Thoracic aorta (tissue), 2 donors: ENCODE data around the gene ACACA. TPM values are rescaled to one million over a fixed set of nuclear protein-coding genes. Genes with fewer than 3 reads are reported as not detected.

Source experiments
- ATAC-seq: fragments of 150-250 bp; one replicate; pipeline ENCODE4 v1.8.0; 2017; ENCODE audit warnings: low read depth; ENCODE audit not compliant: insufficient number of reproducible peaks, low FRiP score
- DNase-seq: peaks from one replicate; pipeline ENCODE4 v3.0.0-alpha.2; 2020; ENCODE audit warnings: low spot score
- H3K27ac ChIP-seq, 2 donors: fragments of 200-600 bp; sonication (generic); 1 replicate in 1 of 2; 2 replicates in 1 of 2; pipeline ENCODE4 v1.5.1; 2016; ENCODE audit warnings: mild to moderate bottlenecking in 2 of 2, moderate library complexity in 2 of 2
- H3K27me3 ChIP-seq: fragments of 200-600 bp; sonication (generic); replicated peaks from 2 replicates; pipeline ENCODE4 v1.6.0; 2016; ENCODE audit warnings: mild to moderate bottlenecking; ENCODE audit not compliant: insufficient read depth
- H3K36me3 ChIP-seq: fragments of 200-600 bp; sonication (generic); one replicate; pipeline ENCODE4 v1.5.1; 2016
- H3K4me1 ChIP-seq, 2 donors: fragments of 200-600 bp; sonication (generic); 1 replicate in 1 of 2; 2 replicates in 1 of 2; pipeline versions ENCODE4 v1.5.1 to v1.6.0; 2016; ENCODE audit warnings: low read depth in 2 of 2, mild to moderate bottlenecking in 1 of 2; ENCODE audit not compliant: control insufficient read depth in 1 of 2
- H3K4me3 ChIP-seq: fragments of 200-600 bp; sonication (generic); 2 replicates; pipeline ENCODE4 v1.5.1; 2016; ENCODE audit warnings: mild to moderate bottlenecking
- H3K9me3 ChIP-seq: fragments of 200-600 bp; sonication (generic); 2 replicates; pipeline ENCODE4 v1.5.1; 2016
- CTCF ChIP-seq: fragments of 200-600 bp; sonication (generic); IDR thresholded peaks from one replicate; pipeline ENCODE4 v1.5.1; 2019; ENCODE audit warnings: antibody characterized with exemption
- total RNA-seq, 2 donors: library from RNA; depleted of rRNA; stranded (reverse); fragments of >200 nt; gene quantifications; one replicate each; pipeline versions ENCODE4 v1.1.0 to v1.2.3, GENCODE V29; 2016

The ACACA gene
- total RNA-seq, 2 donors from 2014 or later = 20.7 to 34.0 TPM

- Histone ChIP-seq H3K9me3 (no peaks in the 10 kb centered on the region), H3K27ac (no peak overlapping the region), H3K36me3 (no peaks in the 10 kb centered on the region), H3K27me3 (no peaks in the 10 kb centered on the region), H3K4me3 (no peak overlapping the region), H3K4me1 (no peaks in the 10 kb centered on the region)
- no peak for DNase-seq
- ATAC-seq = no peak
- no peak for TF ChIP-seq CTCF
Observed at GRCh38 chr17:37344519-37344918, 62.1 kb downstream of the ACACA start.

- ATAC-seq (no peak), DNase-seq (no peak)
- H3K9me3 ChIP-seq = no peaks in the 10 kb centered on the region
- no peaks in the 10 kb centered on the region for H3K36me3 ChIP-seq
- no peak overlapping the region for H3K27ac ChIP-seq
- TF ChIP-seq CTCF = no peak
- H3K27me3 ChIP-seq = no peaks in the 10 kb centered on the region
- no peaks in the 10 kb centered on the region for H3K4me1 ChIP-seq
- H3K4me3 ChIP-seq = no peak overlapping the region
Observed at GRCh38 chr17:37342589-37342988, 64.0 kb downstream of the ACACA start.

- no peaks in the 10 kb centered on the region for H3K9me3 ChIP-seq
- no peaks in the 10 kb centered on the region for H3K27me3 ChIP-seq
- DNase-seq = no peak
- no peak overlapping the region for H3K4me3 ChIP-seq
- H3K27ac ChIP-seq = no peak overlapping the region
- no peak for ATAC-seq
- no peak for TF ChIP-seq CTCF
- no peaks in the 10 kb centered on the region for H3K36me3 ChIP-seq
- no peaks in the 10 kb centered on the region for H3K4me1 ChIP-seq
Observed at GRCh38 chr17:37340804-37341203, 65.8 kb downstream of the ACACA start.

GRCh38 chr17:37339321-37339720 lies 67.3 kb downstream of the ACACA start:
- ATAC-seq (no peak), DNase-seq (no peak)
- Histone ChIP-seq H3K4me1 (no peaks in the 10 kb centered on the region), H3K27me3 (no peaks in the 10 kb centered on the region), H3K36me3 (no peaks in the 10 kb centered on the region), H3K9me3 (no peaks in the 10 kb centered on the region), H3K27ac (no peak overlapping the region), H3K4me3 (no peak overlapping the region)
- no peak for TF ChIP-seq CTCF

GRCh38 chr17:37338847-37339246 lies 67.8 kb downstream of the ACACA start:
- DNase-seq (no peak), ATAC-seq (no peak)
- Histone ChIP-seq H3K27ac (no peak overlapping the region), H3K4me1 (no peaks in the 10 kb centered on the region), H3K4me3 (no peak overlapping the region), H3K9me3 (no peaks in the 10 kb centered on the region), H3K36me3 (no peaks in the 10 kb centered on the region), H3K27me3 (no peaks in the 10 kb centered on the region)
- TF ChIP-seq CTCF = no peak
